GM15510 (cell line): ENCODE results near the gene PDE3B.
A peak's percentile ranks its signal among the peaks of the same experiment; 100 is the strongest.

ENCODE experiments used
- POLR2A ChIP-seq: IDR thresholded peaks from 3 replicates; pipeline ENCODE4 v1.6.1; 2011; ENCODE audit warnings: borderline replicate concordance; ENCODE audit not compliant: insufficient read length; ENCODE audit errors: extremely low read depth

Gene PDE3B

DNA sequence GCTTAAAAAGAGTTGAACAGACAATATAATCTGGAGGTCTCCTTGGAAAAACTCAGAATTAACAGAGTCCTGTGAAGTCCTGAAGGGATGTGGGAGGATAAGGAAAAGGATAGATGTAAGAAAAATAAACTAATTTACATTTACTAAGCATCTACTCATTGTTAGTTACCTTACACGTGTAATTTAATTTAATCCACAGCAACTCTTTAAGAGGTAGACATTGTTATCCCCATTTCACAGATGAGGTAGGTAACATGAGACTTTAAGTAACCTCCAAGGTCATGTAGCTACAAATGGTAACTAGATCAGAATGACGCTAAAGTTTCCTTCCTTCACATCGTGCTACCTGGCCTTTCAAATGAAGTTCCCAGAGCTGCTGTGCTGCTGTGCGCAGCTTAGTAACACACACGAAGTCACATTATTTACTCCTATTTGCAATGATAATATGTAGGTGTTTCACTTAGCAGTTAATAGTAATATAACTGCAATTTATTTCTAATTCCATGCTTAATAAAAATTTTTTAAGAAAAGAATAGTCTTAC is 5.7 kb upstream of the PDE3B start:
- no peak for TF ChIP-seq POLR2A

DNA sequence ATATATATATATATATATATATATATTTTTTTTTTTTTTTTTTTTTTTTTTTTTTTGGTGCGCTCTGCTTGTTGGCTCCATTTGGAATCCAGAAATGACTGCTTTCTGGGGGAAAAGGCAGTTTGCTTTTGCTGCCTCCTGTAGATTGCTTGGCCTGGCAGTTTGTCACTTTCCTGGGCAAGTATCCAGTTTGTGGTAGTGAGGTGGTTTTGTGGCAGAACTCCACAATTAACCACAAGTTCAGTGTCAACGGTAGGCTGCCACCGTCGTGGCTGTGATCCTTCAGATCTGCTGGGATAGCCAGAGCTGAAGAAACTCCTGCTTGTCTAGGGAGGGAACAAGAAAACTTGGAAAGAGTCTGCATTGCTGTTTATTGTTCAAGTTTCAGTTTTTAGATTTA is 5.0 kb upstream of the PDE3B start:
- no peak for TF ChIP-seq POLR2A

DNA sequence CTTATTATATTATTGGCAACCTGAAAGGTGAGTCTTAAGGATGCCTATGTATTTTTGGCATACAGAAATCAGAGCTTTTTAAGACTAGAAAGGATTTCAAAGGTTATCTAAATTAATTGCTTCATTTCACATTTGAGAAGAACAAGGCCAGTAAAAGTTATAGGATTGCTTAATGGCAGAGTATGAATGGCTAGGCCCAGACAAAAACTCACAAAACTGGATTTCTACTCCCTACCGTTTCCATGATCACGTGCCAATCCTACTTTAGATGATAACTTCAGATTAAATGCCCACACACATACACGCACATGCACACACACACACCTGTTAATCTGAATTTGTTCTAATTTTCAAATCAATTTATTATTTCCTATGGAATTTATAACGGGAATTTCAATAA is 1.8 kb upstream of the PDE3B start:
- no peak for TF ChIP-seq POLR2A

DNA sequence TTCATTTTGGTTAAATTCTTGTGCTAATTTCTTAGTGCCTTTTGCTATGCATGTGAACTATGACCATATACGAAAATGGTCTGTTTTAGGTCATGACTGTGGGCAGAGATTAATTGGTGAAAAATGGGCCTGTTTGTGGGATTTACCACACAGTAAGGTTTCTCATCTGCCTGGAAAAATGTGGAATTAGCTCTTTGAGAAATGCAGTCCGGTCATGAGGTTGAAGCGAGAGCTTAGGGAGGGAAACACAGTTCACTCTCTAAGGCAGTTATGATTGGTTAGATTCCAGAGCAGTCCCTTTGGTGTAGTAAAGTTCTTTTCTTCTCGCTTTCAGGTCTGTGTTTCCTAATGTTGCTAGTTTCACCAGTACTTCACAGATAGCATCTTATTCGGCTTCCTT is 1.2 kb upstream of the PDE3B start:
- TF ChIP-seq POLR2A = no peak

DNA sequence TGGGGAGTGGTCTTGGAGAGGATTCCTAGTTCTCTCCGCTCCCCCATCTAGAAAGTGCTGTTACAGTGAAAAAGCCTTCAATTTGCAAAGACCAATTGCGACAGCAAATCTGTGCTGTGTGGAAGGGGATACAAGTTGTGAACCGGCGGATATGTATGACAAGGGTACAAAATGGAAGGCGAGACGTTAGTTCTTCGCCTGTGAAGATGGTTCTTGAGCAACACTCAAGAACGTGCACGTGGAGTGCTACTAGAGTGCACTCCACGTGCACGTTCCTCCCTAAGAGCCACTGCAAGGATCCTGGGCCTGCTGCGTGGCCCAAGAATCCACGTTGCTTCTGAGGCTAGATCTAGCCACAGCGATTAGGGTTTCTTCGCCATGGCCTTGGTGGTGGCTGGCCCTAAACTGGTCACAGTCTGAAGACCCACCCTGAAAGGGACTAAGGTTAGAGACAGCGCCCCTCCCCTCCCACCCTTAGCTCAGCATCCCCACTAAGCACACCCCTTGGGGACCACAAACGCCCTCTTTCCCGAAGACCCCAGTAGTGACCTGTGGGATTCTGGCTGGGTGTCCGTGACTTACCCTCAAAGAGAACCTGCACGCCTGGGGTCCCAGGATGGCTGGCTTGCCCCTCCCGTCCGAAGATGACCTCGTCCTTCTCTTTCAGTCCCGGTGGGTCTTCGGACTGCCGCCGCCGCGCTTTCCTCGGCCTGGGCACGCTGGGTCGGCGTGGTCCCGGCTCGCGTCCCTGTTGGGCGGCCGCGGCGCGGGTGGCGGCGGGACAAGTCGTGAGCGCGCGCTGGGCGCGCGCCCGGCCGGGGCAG is 519 bp upstream of the PDE3B start:
- TF ChIP-seq POLR2A = no peak

DNA sequence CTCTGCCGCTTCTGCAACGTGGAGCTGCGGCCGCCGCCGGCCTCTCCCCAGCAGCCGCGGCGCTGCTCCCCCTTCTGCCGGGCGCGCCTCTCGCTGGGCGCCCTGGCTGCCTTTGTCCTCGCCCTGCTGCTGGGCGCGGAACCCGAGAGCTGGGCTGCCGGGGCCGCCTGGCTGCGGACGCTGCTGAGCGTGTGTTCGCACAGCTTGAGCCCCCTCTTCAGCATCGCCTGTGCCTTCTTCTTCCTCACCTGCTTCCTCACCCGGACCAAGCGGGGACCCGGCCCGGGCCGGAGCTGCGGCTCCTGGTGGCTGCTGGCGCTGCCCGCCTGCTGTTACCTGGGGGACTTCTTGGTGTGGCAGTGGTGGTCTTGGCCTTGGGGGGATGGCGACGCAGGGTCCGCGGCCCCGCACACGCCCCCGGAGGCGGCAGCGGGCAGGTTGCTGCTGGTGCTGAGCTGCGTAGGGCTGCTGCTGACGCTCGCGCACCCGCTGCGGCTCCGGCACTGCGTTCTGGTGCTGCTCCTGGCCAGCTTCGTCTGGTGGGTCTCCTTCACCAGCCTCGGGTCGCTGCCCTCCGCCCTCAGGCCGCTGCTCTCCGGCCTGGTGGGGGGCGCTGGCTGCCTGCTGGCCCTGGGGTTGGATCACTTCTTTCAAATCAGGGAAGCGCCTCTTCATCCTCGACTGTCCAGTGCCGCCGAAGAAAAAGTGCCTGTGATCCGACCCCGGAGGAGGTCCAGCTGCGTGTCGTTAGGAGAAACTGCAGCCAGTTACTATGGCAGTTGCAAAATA is 816 bp downstream of the PDE3B start:
- TF ChIP-seq POLR2A = peak; percentile 22

DNA sequence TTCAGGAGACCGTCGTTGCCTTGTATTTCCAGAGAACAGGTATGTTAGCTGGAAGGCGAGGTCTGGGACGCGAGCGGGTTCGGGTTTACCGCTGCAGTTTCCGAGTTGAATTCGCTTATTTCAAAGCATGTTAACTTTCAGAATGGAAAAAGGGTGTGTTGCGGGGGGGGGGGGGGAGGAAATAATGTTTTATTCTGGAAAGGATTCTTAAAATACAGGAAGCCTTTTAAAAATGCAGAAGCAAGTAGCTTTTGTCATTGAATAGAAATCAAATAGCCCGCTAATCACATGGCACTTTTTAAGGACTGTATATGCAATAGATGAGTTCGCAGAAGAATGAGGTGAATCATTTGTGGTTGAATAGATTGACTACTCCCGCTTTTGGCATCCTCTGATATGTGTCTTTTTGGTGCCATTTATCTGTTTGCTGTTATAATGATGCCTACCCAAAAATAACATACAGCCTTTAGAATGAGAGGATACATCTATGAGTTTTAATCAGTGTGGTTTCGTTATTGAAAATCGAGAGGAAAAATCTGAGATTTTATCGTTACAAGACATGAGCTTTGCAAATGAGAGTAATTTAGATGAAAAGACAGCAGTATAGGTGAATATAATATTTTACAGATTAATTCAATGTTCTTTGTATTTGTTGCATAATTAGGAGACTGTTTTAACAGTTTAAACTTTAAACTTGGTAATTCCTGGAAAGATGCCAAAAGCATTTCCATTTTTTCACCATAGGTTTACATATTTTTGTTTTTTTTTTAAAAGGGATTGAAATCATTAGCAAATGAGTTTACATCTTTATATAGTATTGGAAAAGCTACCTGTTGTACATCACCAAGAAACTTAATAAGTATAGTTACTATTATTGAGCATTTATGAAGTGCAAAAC is 1.7 kb downstream of the PDE3B start:
- no peak for TF ChIP-seq POLR2A

DNA sequence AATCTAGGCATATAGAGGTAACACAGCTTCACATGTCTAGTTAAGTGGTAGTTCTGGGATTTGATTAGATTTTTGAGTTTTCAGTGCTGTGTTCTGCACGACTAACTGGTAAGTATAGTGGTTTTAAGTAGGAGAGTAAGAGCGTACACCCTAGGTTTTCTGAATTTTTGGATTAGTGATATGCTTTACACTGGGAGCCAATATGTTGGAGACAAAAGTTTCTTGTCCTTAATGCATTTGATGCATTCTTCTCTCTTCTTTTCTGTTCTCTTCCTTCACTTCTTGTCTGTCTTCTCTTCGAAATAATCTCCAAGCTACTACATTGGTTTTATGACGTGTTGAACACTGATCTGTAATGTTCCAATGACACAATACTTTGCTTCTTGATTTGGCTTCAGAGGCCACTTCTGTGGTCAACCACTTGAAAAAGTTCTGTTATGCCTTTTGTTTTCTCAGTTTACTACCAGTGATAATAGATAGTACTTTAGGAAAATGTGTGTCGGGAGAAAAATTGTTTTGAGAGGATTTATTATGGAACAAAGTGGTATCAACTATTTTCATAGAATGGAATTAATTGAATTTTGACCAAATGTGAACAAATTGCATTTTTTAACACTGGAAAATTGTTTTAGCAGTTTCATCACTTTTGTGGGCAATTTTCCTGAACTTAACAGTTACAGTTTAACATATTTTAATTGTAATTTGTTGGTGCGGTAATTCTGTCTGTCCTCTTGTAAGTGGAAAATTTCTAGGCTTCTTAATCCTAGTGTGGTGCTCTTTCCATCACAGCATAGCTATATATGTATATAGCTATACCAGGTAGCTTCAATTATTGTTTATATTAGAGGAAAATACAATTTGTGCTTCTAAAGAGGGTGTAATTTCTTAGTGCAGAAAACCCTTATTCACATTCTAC is 2.6 kb downstream of the PDE3B start:
- TF ChIP-seq POLR2A = no peak

DNA sequence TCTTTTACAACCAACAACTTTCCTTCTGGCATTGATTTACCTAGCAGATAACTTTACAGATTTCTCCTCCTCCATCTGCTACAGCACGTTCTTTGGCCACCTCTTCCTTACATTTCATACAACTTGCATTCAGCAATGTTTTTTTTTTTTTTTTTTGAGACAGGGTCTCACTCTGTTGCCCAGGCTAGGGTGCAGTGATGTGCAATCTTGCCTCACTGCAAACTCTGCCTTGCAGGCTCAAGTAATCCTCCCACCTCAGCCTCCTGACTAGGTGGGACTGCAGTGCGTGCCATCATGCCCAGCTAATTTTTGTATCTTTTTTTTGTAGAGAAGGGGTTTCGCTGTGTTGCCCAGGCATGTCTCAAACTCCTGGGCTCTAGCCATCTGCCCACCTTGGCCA is 6.5 kb downstream of the PDE3B start:
- TF ChIP-seq POLR2A = no peak

DNA sequence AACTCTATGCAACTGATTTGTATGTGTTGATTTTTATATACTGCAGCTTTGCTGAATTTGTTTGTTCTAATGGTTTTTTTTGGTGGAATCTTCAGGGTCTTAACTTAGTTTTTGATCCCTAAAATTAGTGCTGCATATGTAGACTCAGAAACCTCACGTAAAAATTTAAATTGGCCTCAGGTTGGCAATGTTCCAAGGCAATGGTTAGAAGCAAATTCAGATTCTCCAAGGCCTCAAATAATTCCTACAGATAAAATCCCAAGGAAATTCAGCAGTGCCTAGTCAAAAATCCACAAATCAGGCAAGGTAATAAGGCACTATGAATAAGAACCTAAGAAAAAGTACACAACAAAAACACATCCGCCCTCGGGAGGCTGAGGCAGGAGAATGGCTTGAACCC is 9.5 kb downstream of the PDE3B start:
- TF ChIP-seq POLR2A = no peak

DNA sequence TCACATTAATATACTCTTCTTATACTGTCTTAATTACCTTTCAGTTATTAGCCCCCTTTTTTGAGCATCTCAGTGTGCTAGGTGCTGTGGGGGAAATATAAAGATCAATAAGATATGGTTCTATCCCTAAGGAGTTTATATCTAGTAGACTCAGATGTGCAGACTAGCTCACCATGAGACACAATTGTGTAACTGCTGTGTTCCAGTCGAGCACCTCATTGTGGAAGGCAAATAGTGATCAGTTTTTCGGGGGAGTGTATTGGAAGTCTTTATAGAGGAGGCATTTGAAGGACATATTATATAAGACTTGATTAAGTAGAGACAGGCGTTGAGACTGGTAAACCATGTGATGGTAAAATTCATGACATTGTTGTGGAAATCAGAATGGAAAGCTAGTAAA is 11.8 kb downstream of the PDE3B start:
- TF ChIP-seq POLR2A = no peak

DNA sequence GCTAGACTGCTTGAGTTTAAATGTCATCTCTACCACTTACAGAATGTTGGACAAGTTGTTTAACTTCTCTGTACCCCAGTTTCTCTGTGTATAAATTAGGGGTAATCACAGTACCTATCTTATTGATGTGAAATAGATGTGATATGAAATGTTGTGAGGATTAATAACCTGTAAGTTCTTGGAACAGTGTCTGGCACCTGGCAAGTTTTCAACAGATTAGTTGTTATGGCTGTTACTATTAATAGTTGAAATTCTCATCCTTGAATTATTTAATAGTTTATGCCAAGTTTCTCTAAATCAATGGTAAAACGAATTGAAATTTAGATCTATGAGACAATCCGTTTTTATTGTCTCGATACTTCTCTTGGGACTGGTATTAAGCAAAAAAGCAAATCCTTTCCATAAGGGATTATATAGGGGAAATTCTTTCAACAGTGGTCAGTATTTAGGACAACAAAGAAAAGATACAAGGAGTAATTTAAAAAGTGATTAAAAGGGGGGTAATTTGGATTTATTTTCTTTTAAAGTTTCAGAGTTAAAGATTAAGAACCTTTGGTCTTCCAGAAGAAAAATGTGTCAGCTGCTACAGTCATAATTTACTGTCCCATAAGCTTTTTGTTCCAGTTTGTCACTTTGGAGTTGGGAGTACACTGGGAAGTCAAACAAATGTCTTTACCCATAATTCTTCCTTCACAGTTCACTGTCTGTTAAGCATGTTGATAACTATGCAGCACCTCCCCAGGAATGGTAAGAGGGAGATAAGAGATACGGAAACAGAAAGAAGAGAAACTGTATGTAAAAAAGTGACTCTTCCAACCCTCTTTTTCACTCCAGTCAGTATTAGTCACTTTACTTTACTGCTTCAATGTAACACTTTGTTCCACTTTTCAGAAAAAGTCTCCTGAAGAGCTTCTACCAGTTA is 13.2 kb downstream of the PDE3B start:
- no peak for TF ChIP-seq POLR2A

DNA sequence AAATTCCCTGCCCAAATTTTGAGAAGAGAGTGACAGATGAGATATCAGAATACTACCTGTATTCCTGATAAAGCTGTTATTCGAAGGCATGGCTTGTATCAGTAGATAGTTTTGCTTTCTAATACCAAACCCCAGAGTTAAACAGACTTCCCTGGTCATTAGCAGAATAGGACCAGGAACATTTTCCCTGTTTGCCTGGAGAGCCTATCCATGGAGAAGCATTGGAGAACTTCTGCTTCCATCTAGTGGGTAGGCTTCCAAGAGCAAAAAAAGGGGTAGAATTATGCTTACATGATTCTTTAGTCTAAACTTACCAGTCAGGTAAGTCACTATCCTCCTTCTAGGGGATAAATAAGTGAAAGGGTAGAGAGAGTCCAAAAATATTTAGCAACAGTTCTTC is 14.2 kb downstream of the PDE3B start:
- no peak for TF ChIP-seq POLR2A

DNA sequence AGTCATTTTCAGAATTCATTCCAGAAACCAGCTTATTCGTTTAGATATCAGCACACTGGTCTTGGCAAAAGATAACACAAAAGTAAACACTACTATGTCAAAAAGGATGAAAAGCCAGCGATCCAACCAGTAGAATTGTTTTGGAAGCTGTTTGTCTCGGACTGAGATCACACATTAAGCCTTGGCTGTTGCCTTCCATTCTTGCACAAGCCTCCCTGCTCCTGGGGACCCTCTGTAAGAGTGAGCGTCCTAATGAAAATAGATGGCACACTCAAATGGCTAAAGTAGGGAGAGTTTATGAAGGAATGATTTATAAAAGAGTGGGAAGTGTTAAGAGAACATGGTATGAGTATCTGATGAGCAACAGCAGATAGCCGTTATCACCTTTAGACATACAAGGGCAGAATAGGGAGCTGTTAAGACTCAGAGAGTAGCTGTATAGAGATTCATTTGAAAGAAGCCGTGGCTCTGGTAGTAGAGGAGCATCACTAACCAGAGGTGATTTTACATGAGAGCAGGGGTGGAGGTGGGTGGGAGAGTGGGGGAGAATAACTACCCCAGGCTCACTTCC is 25.2 kb downstream of the PDE3B start:
- TF ChIP-seq POLR2A = no peak
